Esophagus muscularis mucosa (tissue), 3 donors: ENCODE results near the gene ZNF407.

Experiments
- CTCF ChIP-seq, 3 experiments: fragments of 200-600 bp in 2 of 3; fragments of 450-650 bp in 1 of 3; sonication (generic) in 2 of 3; IDR thresholded peaks; one replicate each; pipeline ENCODE4 v1.5.1; 2017 to 2019; ENCODE audit warnings: antibody characterized with exemption in 3 of 3, mild to moderate bottlenecking in 2 of 3, moderate library complexity in 1 of 3
- POLR2AphosphoS5 ChIP-seq, 2 donors: sonication (generic); formaldehyde crosslinking; IDR thresholded peaks; one replicate each; pipeline ENCODE4 v1.6.1; 2017; ENCODE audit warnings: antibody characterized with exemption in 2 of 2

GRCh38 chr18:75064513-75064905 lies 466.8 kb downstream of the ZNF407 start:
- TF ChIP-seq POLR2AphosphoS5 (IDR thresholded peaks at IDR 0.05) (no peak), CTCF (IDR thresholded peaks at IDR 0.05) (no peak)
